Right atrium auricular region (tissue), 2 donors: ENCODE results near the gene ELMOD3. TPM values are rescaled to one million over a fixed set of nuclear protein-coding genes. Genes with fewer than 3 reads are reported as not detected.
"Not testable (repeated sequence)": the region's sequence is repeated elsewhere in the genome, so short reads cannot be mapped to it uniquely, and the experiment has no call there.

Experiments used
- DNase-seq: peaks from one replicate; pipeline ENCODE4 v3.0.0-alpha.2; 2019; ENCODE audit warnings: low spot score
- H3K27ac ChIP-seq, 2 donors: fragments of 200-600 bp; sonication (generic); 1 replicate in 1 of 2; 2 replicates in 1 of 2; pipeline ENCODE4 v1.5.1; 2016 to 2019
- H3K27me3 ChIP-seq, 2 donors: fragments of 200-600 bp; sonication (generic); one replicate each; pipeline versions ENCODE4 v1.5.1 to v1.6.0; 2017 to 2019
- H3K36me3 ChIP-seq: fragments of 200-600 bp; sonication (generic); one replicate; pipeline ENCODE4 v1.5.1; 2016
- H3K4me1 ChIP-seq, 2 donors: fragments of 200-600 bp; sonication (generic); one replicate each; pipeline versions ENCODE4 v1.5.1 to v1.6.0; 2017 to 2019
- H3K4me3 ChIP-seq, 2 donors: fragments of 200-600 bp; sonication (generic); 1 replicate in 1 of 2; 2 replicates in 1 of 2; pipeline ENCODE4 v1.5.1; 2017 to 2019; ENCODE audit warnings: mild to moderate bottlenecking in 1 of 2, moderate library complexity in 1 of 2
- H3K9me3 ChIP-seq, 2 donors: fragments of 200-600 bp; sonication (generic); one replicate each; pipeline ENCODE4 v1.5.1; 2019
- total RNA-seq, 2 donors: library from RNA; depleted of rRNA; stranded (reverse); fragments of >200 nt; gene quantifications; one replicate each; pipeline ENCODE4 v1.1.0, GENCODE V29; 2016
- TF ChIP-seq, protein P1 (sequence below), 2 donors: fragments of 200-600 bp; sonication (generic); IDR thresholded peaks; one replicate each; pipeline ENCODE4 v1.5.1; 2019; ENCODE audit warnings: antibody characterized with exemption in 2 of 2

Gene ELMOD3
- total RNA-seq, 2 donors from 2014 or later, result 8.4 to 11.1 TPM

DNA sequence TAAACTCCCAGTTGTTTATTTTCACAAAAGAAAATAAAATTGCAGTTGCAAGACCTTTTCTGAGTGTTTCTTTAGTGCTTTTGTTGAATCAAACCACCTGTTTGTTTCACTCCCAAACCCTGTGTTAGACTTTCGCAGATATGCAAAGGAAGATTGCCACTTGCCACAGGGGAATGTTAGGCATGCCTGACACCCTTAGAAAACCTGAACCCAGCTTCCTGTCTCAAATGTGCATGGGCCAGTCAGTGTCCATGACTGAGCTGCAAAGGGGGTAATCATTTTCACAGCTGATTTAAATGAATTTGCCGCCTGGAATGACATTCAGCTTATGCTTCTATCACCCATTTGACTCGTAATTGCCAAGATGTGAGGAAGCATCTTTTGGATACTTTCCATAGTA is 44.2 kb upstream of the ELMOD3 start:
- H3K9me3 ChIP-seq, result no peaks in the 10 kb centered on the region
- H3K4me1 ChIP-seq, result peaks cover 0 to 16% of the 10 kb centered on the region in 2 donors
- no peak overlapping the region for H3K4me3 ChIP-seq
- TF ChIP-seq, protein P1, sequence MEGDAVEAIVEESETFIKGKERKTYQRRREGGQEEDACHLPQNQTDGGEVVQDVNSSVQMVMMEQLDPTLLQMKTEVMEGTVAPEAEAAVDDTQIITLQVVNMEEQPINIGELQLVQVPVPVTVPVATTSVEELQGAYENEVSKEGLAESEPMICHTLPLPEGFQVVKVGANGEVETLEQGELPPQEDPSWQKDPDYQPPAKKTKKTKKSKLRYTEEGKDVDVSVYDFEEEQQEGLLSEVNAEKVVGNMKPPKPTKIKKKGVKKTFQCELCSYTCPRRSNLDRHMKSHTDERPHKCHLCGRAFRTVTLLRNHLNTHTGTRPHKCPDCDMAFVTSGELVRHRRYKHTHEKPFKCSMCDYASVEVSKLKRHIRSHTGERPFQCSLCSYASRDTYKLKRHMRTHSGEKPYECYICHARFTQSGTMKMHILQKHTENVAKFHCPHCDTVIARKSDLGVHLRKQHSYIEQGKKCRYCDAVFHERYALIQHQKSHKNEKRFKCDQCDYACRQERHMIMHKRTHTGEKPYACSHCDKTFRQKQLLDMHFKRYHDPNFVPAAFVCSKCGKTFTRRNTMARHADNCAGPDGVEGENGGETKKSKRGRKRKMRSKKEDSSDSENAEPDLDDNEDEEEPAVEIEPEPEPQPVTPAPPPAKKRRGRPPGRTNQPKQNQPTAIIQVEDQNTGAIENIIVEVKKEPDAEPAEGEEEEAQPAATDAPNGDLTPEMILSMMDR (IDR thresholded peaks at IDR 0.05), result no peak
- H3K27ac ChIP-seq, result no peak overlapping the region
- DNase-seq, result no peak
- H3K27me3 ChIP-seq, result no peaks in the 10 kb centered on the region
- H3K36me3 ChIP-seq, result peaks cover 24% of the 10 kb centered on the region

GRCh38 chr2:85312404-85312803 is 42.2 kb upstream of the ELMOD3 start:
- Histone ChIP-seq H3K9me3 (no peaks in the 10 kb centered on the region), H3K4me1 (peaks cover 0 to 16% of the 10 kb centered on the region in 2 donors), H3K36me3 (peaks cover 18% of the 10 kb centered on the region), H3K27me3 (no peaks in the 10 kb centered on the region), H3K27ac (no peak overlapping the region), H3K4me3 (no peak overlapping the region)
- TF ChIP-seq, protein P1 (IDR thresholded peaks at IDR 0.05), result no peak
- DNase-seq, result no peak

- H3K9me3 ChIP-seq, result no peaks in the 10 kb centered on the region
- H3K27me3 ChIP-seq, result no peaks in the 10 kb centered on the region
- H3K4me3 ChIP-seq, result no peak overlapping the region
- TF ChIP-seq, protein P1 (IDR thresholded peaks at IDR 0.05), result no peak
- H3K36me3 ChIP-seq, result peaks cover 28% of the 10 kb centered on the region
- no peak for DNase-seq
- H3K27ac ChIP-seq, result no peak overlapping the region
- peaks cover 0 to 6% of the 10 kb centered on the region in 2 donors for H3K4me1 ChIP-seq
Observed at GRCh38 chr2:85314884-85315242, 39.7 kb upstream of the ELMOD3 start.

DNA sequence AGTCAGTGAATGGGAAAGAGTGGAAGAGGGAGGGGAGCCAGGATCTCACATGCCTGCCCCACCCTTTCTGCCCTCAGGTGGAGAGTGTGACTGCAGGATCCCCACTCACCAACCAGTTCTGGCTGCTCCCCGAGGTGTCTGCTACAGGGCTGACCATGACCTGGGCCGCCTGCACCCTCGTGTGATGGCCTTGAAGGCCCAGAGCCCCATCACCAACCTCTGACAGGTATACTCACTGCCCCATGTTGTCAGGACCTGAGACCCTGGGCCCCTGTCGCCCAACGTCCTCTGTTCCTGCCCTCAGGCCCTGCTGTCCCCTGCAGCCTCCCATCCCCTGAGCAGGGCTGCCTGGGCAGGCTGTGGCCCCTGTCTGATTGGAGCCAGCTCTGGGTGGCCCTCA is 38.6 kb upstream of the ELMOD3 start:
- not testable (repeated sequence) for H3K4me3 ChIP-seq, H3K27me3 ChIP-seq, H3K4me1 ChIP-seq, H3K9me3 ChIP-seq, H3K27ac ChIP-seq, DNase-seq
- peaks cover 38% of the 10 kb centered on the region for H3K36me3 ChIP-seq

DNA sequence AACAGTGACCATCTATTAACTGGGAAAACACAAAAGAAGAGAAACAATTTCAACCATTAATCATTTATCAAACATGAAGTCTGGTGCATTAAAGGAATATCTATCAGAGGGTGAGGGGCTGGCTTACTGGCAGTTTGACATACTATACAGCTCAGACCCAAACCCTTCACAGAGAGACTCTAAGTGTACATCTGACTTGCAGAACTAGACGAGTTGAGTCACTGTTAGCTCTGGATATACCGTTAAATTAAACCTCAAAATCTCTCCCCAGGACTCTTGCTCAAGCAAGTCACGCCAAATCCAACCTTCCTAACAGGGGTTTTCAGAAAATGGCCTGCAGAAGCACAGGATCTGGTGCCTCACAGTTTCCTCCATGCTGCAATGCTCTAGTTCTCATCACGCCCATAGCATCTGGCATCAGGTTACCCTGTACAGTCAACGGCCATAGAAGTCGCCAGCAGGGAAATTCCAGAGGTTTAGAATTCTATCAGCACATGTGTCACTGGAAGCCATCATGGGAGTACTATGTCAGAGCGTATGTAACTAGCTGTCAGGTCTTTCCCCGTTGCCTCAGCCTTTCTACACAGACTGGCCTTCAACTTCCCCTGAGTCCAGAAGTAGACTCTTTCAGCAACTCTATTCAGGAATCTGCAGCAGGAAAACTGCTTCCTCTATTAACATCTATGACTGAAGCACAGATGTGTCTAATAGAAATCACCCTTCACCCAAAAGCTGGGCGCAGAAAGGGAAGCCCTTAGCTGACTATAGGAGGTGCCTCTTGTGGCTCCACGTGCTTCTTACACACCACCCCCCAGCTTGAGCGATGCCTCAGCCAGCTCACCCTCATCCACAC is 36.1 kb upstream of the ELMOD3 start:
- no peaks in the 10 kb centered on the region for H3K27me3 ChIP-seq
- DNase-seq, result no peak
- H3K4me3 ChIP-seq, result no peak overlapping the region
- H3K4me1 ChIP-seq, result peaks cover 0 to 12% of the 10 kb centered on the region in 2 donors
- no peak overlapping the region for H3K27ac ChIP-seq
- TF ChIP-seq, protein P1 (IDR thresholded peaks at IDR 0.05), result no peak
- H3K9me3 ChIP-seq, result no peaks in the 10 kb centered on the region
- peaks cover 64% of the 10 kb centered on the region for H3K36me3 ChIP-seq

DNA sequence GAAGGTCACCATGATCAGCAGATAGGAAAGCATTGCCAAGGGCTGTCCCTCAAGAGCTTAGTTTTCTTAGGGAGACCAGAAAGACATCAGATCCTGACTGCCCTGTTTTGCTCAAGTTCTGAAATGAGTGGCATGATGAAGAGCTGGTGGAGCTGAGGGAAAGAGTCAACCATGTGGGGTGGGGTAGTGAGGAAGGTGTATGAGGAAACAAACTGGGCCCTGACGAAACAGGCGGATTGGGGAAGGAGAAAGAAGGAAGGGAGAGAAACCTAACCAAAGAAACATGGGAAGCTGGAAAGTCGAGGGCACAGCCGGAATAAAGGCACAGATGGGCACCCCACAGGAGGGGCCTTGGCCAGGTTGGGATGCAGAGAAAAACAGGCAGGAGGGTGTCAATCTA is 34.8 kb upstream of the ELMOD3 start:
- no peak overlapping the region for H3K4me3 ChIP-seq
- H3K27ac ChIP-seq, result no peak overlapping the region
- H3K9me3 ChIP-seq, result no peaks in the 10 kb centered on the region
- H3K36me3 ChIP-seq, result peaks cover 75% of the 10 kb centered on the region
- H3K4me1 ChIP-seq, result peaks cover 0 to 26% of the 10 kb centered on the region in 2 donors
- TF ChIP-seq, protein P1 (IDR thresholded peaks at IDR 0.05), result no peak
- H3K27me3 ChIP-seq, result no peaks in the 10 kb centered on the region
- DNase-seq, result no peak
